ENCODE data around the gene GCLM.

Gene GCLM

GRCh38 chr1:93846992-93847810 is 62.0 kb downstream of the GCLM start:
- H3K4me3 ChIP-seq (ENCODE audit: low read depth, low read length): peak overlapping the region; percentile 97
- no peak for TF ChIP-seq CTCF (IDR thresholded peaks at IDR 0.05; ENCODE audit: borderline replicate concordance, insufficient read depth, low read depth, low read length)

- H3K4me3 ChIP-seq (ENCODE audit: low read depth, low read length): peak overlapping the region; percentile 97
- peak; percentile 32; the same call in 1 of the 2 replicates for TF ChIP-seq CTCF (IDR thresholded peaks at IDR 0.05; ENCODE audit: borderline replicate concordance, insufficient read depth, low read depth, low read length)
Observed at GRCh38 chr1:93846206-93846991, 62.8 kb downstream of the GCLM start.

GRCh38 chr1:93845538-93846205 is 63.6 kb downstream of the GCLM start:
- TF ChIP-seq CTCF (IDR thresholded peaks at IDR 0.05; ENCODE audit: borderline replicate concordance, insufficient read depth, low read depth, low read length): no peak
- H3K4me3 ChIP-seq (ENCODE audit: low read depth, low read length): peak overlapping the region; percentile 97

- TF ChIP-seq CTCF (IDR thresholded peaks at IDR 0.05; ENCODE audit: borderline replicate concordance, insufficient read depth, low read depth, low read length): peak; percentile 67; the same call in 1 of the 2 replicates
- no peak overlapping the region for H3K4me3 ChIP-seq (ENCODE audit: low read depth, low read length)
Observed at GRCh38 chr1:93844262-93845045, 64.8 kb downstream of the GCLM start.

- no peak for TF ChIP-seq CTCF (IDR thresholded peaks at IDR 0.05; ENCODE audit: borderline replicate concordance, insufficient read depth, low read depth, low read length)
- H3K4me3 ChIP-seq (ENCODE audit: low read depth, low read length): no peak overlapping the region
Observed at GRCh38 chr1:93842750-93843500, 66.3 kb downstream of the GCLM start.

GRCh38 chr1:93841771-93842170 is 67.5 kb downstream of the GCLM start:
- no peak overlapping the region for H3K4me3 ChIP-seq (ENCODE audit: low read depth, low read length)
- no peak for TF ChIP-seq CTCF (IDR thresholded peaks at IDR 0.05; ENCODE audit: borderline replicate concordance, insufficient read depth, low read depth, low read length)
